Endothelial cell of umbilical vein (primary cell): Measurements from ENCODE around the gene TFB2M. TPM values are rescaled to one million over a fixed set of nuclear protein-coding genes. Genes with fewer than 3 reads are reported as not detected.
"Not testable (repeated sequence)": the region's sequence is repeated elsewhere in the genome, so short reads cannot be mapped to it uniquely, and the experiment has no call there.

Experiments
- BruUV-seq: library from RNA; stranded (reverse); fragments of 400-500 nt; replicated peaks from 2 replicates; lab custom pipeline; 2021; lab: Mats Ljungman, UMichigan
- CTCF ChIA-PET: fragments of 300-600, 350-600 bp; sonication (Branson Sonifier 250); formaldehyde crosslinking; loops from one replicate; lab custom pipeline; 2021; ENCODE audit warnings: antibody characterized with exemption, inconsistent platforms; lab: Charles Lee
- POLR2A ChIA-PET: fragments of 300-600, 350-600 bp; sonication (Branson Sonifier 250); formaldehyde crosslinking; loops from one replicate; lab custom pipeline; 2021; ENCODE audit warnings: antibody characterized with exemption, inconsistent platforms; lab: Charles Lee
- DNase-seq: peaks from one replicate; pipeline ENCODE4 v3.0.0-alpha.2; 2011; ENCODE audit warnings: low read depth, low spot score
- FAIRE-seq: peaks from 2 replicates; lab custom pipeline; 2011; peaks lifted over from hg19 to GRCh38; lab: Jason Lieb, UNC
- H2AFZ ChIP-seq: 2 replicates; pipeline ENCODE4 v1.6.0; 2012; ENCODE audit warnings: low read depth, low read length, control low read depth, inconsistent platforms
- H3K27ac ChIP-seq: 2 replicates; pipeline ENCODE4 v1.5.1; 2011; ENCODE audit warnings: low read depth, mild to moderate bottlenecking, control low read depth, low read length, moderate library complexity; ENCODE audit not compliant: insufficient read depth
- H3K27me3 ChIP-seq, 2 experiments: 2 replicates each; pipeline versions ENCODE4 v1.6.0 to v1.6.1; 2011; ENCODE audit warnings: low read length in 2 of 2, mixed read lengths in 1 of 2; ENCODE audit not compliant: control insufficient read depth in 2 of 2, insufficient read depth in 2 of 2
- H3K36me3 ChIP-seq, 2 experiments: 2 replicates in 1 of 2; 3 replicates in 1 of 2; pipeline ENCODE4 v1.5.1; 2011; ENCODE audit warnings: low read length in 2 of 2, mild to moderate bottlenecking in 1 of 2, moderate library complexity in 1 of 2; ENCODE audit not compliant: control insufficient read depth in 2 of 2, insufficient read depth in 2 of 2; ENCODE audit errors: extremely low read depth in 1 of 2
- H3K4me1 ChIP-seq: 3 replicates; pipeline ENCODE4 v1.5.1; 2011; ENCODE audit warnings: mild to moderate bottlenecking, low read length; ENCODE audit not compliant: control insufficient read depth, insufficient read depth; ENCODE audit errors: extremely low read depth
- H3K4me2 ChIP-seq: 2 replicates; pipeline ENCODE4 v1.6.1; 2011; ENCODE audit warnings: low read length, control low read depth, mixed read lengths; ENCODE audit not compliant: insufficient read depth
- H3K4me3 ChIP-seq, 3 experiments: fragments of 200-600 bp in 1 of 3; sonication (generic), shearing (Covaris generic) in 1 of 3; replicated peaks in 1 of 3; 2 replicates each; pipeline ENCODE4 v1.5.1; 2011 to 2016; ENCODE audit warnings: control low read depth in 3 of 3, low read length in 3 of 3, mild to moderate bottlenecking in 2 of 3, inconsistent platforms in 1 of 3, low read depth in 1 of 3, moderate library complexity in 1 of 3; ENCODE audit not compliant: insufficient read depth in 1 of 3
- H3K79me2 ChIP-seq: 2 replicates; pipeline ENCODE4 v1.6.0; 2012; ENCODE audit warnings: low read length, inconsistent platforms; ENCODE audit not compliant: control insufficient read depth, insufficient read depth
- H3K9ac ChIP-seq: replicated peaks from 2 replicates; pipeline ENCODE3; 2011; ENCODE audit warnings: low read length, control low read depth; ENCODE audit not compliant: insufficient read depth; ENCODE audit errors: extremely low read depth
- H3K9me1 ChIP-seq: replicated peaks from 3 replicates; pipeline ENCODE4 v1.6.0; 2011; ENCODE audit warnings: mild to moderate bottlenecking, low read length; ENCODE audit not compliant: control insufficient read depth, insufficient read depth; ENCODE audit errors: extremely low read depth
- H3K9me3 ChIP-seq: replicated peaks from 2 replicates; pipeline ENCODE4 v1.5.1; 2012; ENCODE audit warnings: low read length, inconsistent platforms; ENCODE audit not compliant: control insufficient read depth, insufficient read depth
- H4K20me1 ChIP-seq: replicated peaks from 2 replicates; pipeline ENCODE3; 2011; ENCODE audit warnings: mild to moderate bottlenecking, low read length; ENCODE audit not compliant: control insufficient read depth, insufficient read depth; ENCODE audit errors: extremely low read depth
- CTCF ChIP-seq, 2 donors: IDR thresholded peaks; 1 replicate in 1 of 2; 2 replicates in 1 of 2; pipeline ENCODE4 v1.5.1; 2011; ENCODE audit warnings: low read length in 2 of 2, mild to moderate bottlenecking in 2 of 2, moderate library complexity in 2 of 2, control low read depth in 1 of 2, inconsistent platforms in 1 of 2, low read depth in 1 of 2; ENCODE audit not compliant: insufficient read depth in 1 of 2; ENCODE audit errors: extremely low read depth in 1 of 2
- EZH2 ChIP-seq: IDR thresholded peaks from 2 replicates; pipeline ENCODE4 v1.6.1; 2012; ENCODE audit warnings: borderline replicate concordance, low read depth, mild to moderate bottlenecking, moderate library complexity, low read length, inconsistent platforms; ENCODE audit not compliant: severe bottlenecking
- FOS ChIP-seq: IDR thresholded peaks from 2 replicates; pipeline ENCODE4 v1.6.1; 2011; ENCODE audit warnings: mild to moderate bottlenecking, low read length, moderate library complexity, borderline replicate concordance; ENCODE audit not compliant: insufficient read depth
- GATA2 ChIP-seq: IDR thresholded peaks from 2 replicates; pipeline ENCODE4 v1.7.0; 2011; ENCODE audit warnings: low read depth, mild to moderate bottlenecking, moderate library complexity, mixed read lengths, low read length; ENCODE audit not compliant: insufficient read length, insufficient read depth
- JUN ChIP-seq: IDR thresholded peaks from 2 replicates; pipeline ENCODE4 v1.6.1; 2011; ENCODE audit warnings: borderline replicate concordance, low read depth; ENCODE audit not compliant: insufficient read length, insufficient read depth
- MAX ChIP-seq: IDR thresholded peaks from 2 replicates; pipeline ENCODE4 v1.6.1; 2011; ENCODE audit not compliant: insufficient read depth, insufficient read length
- MYC ChIP-seq: IDR thresholded peaks from one replicate; pipeline ENCODE4 v1.6.1; 2011; ENCODE audit warnings: mild to moderate bottlenecking, low read depth, low read length
- POLR2A ChIP-seq: IDR thresholded peaks from 2 replicates; pipeline ENCODE4 v1.6.1; 2012; ENCODE audit warnings: low read depth, mild to moderate bottlenecking, control low read depth, low read length
- POLR2AphosphoS5 ChIP-seq: IDR thresholded peaks from 2 replicates; pipeline ENCODE4 v1.6.1; 2012; ENCODE audit warnings: low read depth, mild to moderate bottlenecking, control low read depth, low read length, moderate library complexity; ENCODE audit not compliant: insufficient read depth
- dilution Hi-C: fragments of 300-500 bp; cut with MboI; formaldehyde crosslinking; loops from one replicate; pipeline ENCODE4 v1.15.0; 2019; ENCODE audit warnings: low sequenced_read_pairs; ENCODE audit not compliant: extremely low pct_ligation_motif_present
- intact Hi-C: fragments of 100-400 bp; cut with micrococcal nuclease; formaldehyde crosslinking; loops from one replicate; pipeline ENCODE4 v1.10.0; 2022
- polyA plus RNA-seq, 4 experiments: library from polyadenylated mRNA; depleted of rRNA in 3 of 4; stranded (reverse) in 3 of 4; unstranded in 1 of 4; fragments of >200 nt; gene quantifications; 2 replicates each; pipeline versions ENCODE4 v1.2.1 to v1.2.3, GENCODE V29; 2011 to 2012; ENCODE audit warnings: missing spikeins in 1 of 4
- total RNA-seq: library from RNA; stranded (reverse); gene quantifications from 2 replicates; pipeline ENCODE4 v1.2.3, GENCODE V29; 2021

The TFB2M gene
- total and polyA plus RNA-seq, 2 donors (not counting 3 experiments of a cell fraction or from before 2014, with no cell fraction given): 8.4 to 14.8 TPM

DNA sequence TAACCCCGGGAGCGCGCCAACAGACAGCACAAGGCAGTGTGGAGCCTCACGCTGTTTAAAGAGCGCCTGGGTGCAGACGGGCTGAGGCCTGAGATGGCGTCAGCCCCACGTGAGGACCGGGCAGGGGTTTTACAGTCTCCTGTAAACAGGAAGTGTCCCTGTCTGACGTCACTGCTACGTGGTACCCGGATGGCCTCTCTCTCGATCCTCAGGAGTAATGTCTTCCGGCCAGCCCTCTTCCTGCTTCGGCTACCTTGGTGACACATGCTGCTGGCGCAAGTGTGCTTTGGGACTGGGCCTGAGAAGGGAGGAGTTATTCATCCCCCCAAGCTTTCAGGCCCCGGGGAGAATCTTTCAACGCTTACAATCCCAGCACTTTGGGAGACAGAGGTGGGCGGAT lies 41.4 kb upstream of the TFB2M start:
- DNase-seq: no peak
- Histone ChIP-seq H3K9me1 (no peaks in the 10 kb centered on the region), H3K4me2 (no peak overlapping the region), H2AFZ (no peak overlapping the region), H3K79me2 (peaks cover 23% of the 10 kb centered on the region), H3K4me1 (peaks cover 20% of the 10 kb centered on the region), H3K27me3 (no peaks in the 10 kb centered on the region), H3K36me3 (no peaks in the 10 kb centered on the region), H3K9ac (no peak overlapping the region), H3K4me3 (no peak overlapping the region), H3K27ac (peak overlapping the region; percentile 91), H3K9me3 (no peaks in the 10 kb centered on the region), H4K20me1 (no peaks in the 10 kb centered on the region)
- ChIA-PET CTCF (no interaction called here), POLR2A (no interaction called here)
- no TSS peak for BruUV-seq
- FAIRE-seq: no peak
- TF ChIP-seq POLR2A (no peak), MAX (no peak), GATA2 (no peak), EZH2 (no peak), JUN (no peak), CTCF (IDR thresholded peaks at IDR 0.05; ENCODE audit: extremely low read depth in 1 of 2, insufficient read depth in 1 of 2, low read depth in 1 of 2, low read length in 2 of 2) (no peak), FOS (no peak), MYC (no peak), POLR2AphosphoS5 (no peak)
- dilution Hi-C loops: no loop called here
- intact Hi-C loops: no loop called here

GRCh38 chr1:246605231-246605630 lies 39.2 kb upstream of the TFB2M start:
- H3K27ac ChIP-seq, H3K4me3 ChIP-seq, intact Hi-C loops, H3K27me3 ChIP-seq, H4K20me1 ChIP-seq, FAIRE-seq, H3K4me2 ChIP-seq, dilution Hi-C loops, CTCF ChIA-PET, H2AFZ ChIP-seq, H3K9me1 ChIP-seq, H3K9me3 ChIP-seq, POLR2A ChIA-PET, DNase-seq, H3K9ac ChIP-seq, BruUV-seq, H3K36me3 ChIP-seq: not testable (repeated sequence)
- peaks cover 19% of the 10 kb centered on the region for H3K79me2 ChIP-seq
- H3K4me1 ChIP-seq: peaks cover 17% of the 10 kb centered on the region
